Naive thymus-derived CD8-positive, alpha-beta T cell (primary cell): Measurements from ENCODE around the gene CMPK2. TPM values are rescaled to one million over a fixed set of nuclear protein-coding genes. Genes with fewer than 3 reads are reported as not detected.

ENCODE experiments used
- polyA plus RNA-seq, 3 donors: library from polyadenylated mRNA; unstranded; fragments of 300-500 nt; fragmentation: Illumina TruSeq; gene quantifications; one replicate each; pipeline ENCODE4 v1.2.3, GENCODE V29; 2021
- total RNA-seq, 8 experiments: library from RNA in 2 of 8; stranded (reverse) in 2 of 8; gene quantifications; one replicate each; pipeline ENCODE4 v1.2.3 and lab custom pipeline; 2021 to 2026

The CMPK2 gene
- total and polyA plus RNA-seq, 5 experiments from 2014 or later, result 3.0 to 7.3 (median 4.5) TPM

Other genes starting within 250 kb of the CMPK2 start
- 1 to 10 TPM; 4.3 to 5.2 TPM for gene RSAD2, start 11.9 kb upstream of the CMPK2 start, total RNA-seq
- 10 to 100 TPM in 1 of 3 donors, 1 to 10 TPM in 2; 4.0 to 11.1 (median 6.5) TPM for gene RSAD2, start 11.9 kb upstream of the CMPK2 start, polyA plus RNA-seq
- 10 to 100 TPM; 39.5 to 42.7 TPM for gene RNF144A, start 51.5 kb upstream of the CMPK2 start, total RNA-seq
- gene RNF144A, start 51.5 kb upstream of the CMPK2 start, polyA plus RNA-seq, result 10 to 100 TPM; 10.3 to 15.5 (median 15.2) TPM